ENCODE measurements around the gene SEPTIN12. TPM values are rescaled to one million over a fixed set of nuclear protein-coding genes. Genes with fewer than 3 reads are reported as not detected.
A peak's percentile ranks its signal among the peaks of the same experiment; 100 is the strongest.

SEPTIN12 gene
- total and polyA plus RNA-seq, 2 of the 4 experiments (the other 2 are of a cell fraction), result not detected

DNA sequence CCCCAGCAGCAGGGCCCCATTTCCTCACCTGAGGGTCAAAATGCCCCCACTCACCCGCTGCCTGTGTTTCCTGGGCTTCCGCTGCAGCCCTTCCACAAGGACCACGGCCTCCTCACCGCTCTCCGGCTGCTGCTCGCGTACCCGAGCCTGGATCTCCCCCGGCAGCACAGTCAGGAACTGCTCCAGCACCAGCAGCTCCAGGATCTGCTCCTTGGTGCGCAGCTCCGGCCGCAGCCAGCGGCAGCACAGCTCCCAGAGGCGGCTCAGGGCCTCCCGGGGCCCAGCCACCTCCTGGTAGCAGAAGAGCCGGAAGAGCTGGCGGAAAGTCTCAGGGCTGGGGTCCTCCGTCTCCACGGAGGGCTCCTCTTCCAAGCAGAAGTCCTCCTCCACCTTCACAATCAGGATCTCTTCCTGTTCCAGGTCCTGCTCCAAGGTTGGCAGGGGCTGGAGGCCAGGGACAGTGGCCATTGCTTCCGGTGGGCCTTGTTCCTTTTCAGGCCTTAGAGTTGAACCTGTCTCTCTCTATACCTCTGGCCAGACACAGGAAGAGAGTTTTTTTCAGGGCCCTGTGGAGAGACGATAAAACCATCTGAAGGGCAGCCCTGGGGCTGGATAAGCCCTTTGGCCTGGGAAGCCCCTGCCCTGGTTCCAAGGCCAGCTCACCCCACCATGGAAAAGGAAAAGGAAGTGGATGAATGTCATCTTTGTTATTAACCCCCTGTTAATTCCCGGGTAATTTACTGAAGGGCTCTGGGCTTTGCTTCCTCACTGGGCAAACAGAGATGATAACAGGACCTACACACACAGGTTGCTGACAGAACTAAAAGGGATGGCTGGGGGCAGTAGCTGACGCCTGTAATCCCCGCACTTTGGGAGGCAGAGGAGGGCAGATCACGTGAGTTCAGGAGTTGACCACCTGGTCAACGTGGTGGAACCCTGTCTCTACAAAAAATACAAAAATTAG lies 22.4 kb downstream of the SEPTIN12 start:
- Histone ChIP-seq H3K27me3 (ENCODE audit: control insufficient read depth, insufficient read depth, low read length) (no peaks in the 10 kb centered on the region), H3K4me1 (ENCODE audit: control insufficient read depth, insufficient read depth, low read length) (peaks cover 7% of the 10 kb centered on the region), H3K18ac (ENCODE audit: low read depth, low read length) (no peak overlapping the region), H2BK120ac (ENCODE audit: low read depth, low read length) (no peak overlapping the region), H4K8ac (ENCODE audit: low read depth in 2 of 2, low read length in 2 of 2) (0 out of 4 replicates have a peak overlapping the region, but pooled peaks of 1 of the 2 experiments have one; percentile 4), H2AFZ (replicated peaks; ENCODE audit: low read length, poor library complexity) (no peak overlapping the region), H3K9ac (ENCODE audit: low read depth, low read length) (peak overlapping the region; percentile 76), H4K91ac (ENCODE audit: insufficient read depth, low read depth, low read length) (no peak overlapping the region; the same call in 1 of the 2 replicates), H3K79me1 (ENCODE audit: low read depth in 1 of 2, low read length in 2 of 2) (peaks cover 18 to 33% of the 10 kb centered on the region in 2 experiments; a peak in 3 of 4 replicates), H3K4me2 (ENCODE audit: low read depth, low read length) (peak overlapping the region; percentile 82), H2AK9ac (replicated peaks; ENCODE audit: low read depth, low read length, poor library complexity) (peak overlapping the region; percentile 17), H3K23ac (ENCODE audit: low read depth, low read length) (peak overlapping the region; percentile 82; the same call in 1 of the 2 replicates), H3K4ac (ENCODE audit: low read depth, low read length) (peak overlapping the region; percentile 8; the same call in 1 of the 2 replicates), H2BK20ac (ENCODE audit: low read depth, low read length) (no peak overlapping the region), H2BK5ac (ENCODE audit: low read depth, low read length, poor library complexity, severe bottlenecking) (no peak overlapping the region), H3K4me3 (ENCODE audit: insufficient read depth, low read depth, low read length) (peak overlapping the region; percentile 88), H3K27ac (ENCODE audit: insufficient read depth, low read length) (peak overlapping the region; percentile 75; the same call in 1 of the 2 replicates), H3K9me3 (ENCODE audit: control insufficient read depth, insufficient read depth, low read length) (no peaks in the 10 kb centered on the region), H4K20me1 (ENCODE audit: insufficient read depth, low read length) (no peaks in the 10 kb centered on the region; the same call in 1 of the 2 replicates), H3K9me1 (ENCODE audit: insufficient read depth, low read length) (peaks cover 6% of the 10 kb centered on the region), H4K5ac (ENCODE audit: low read depth, low read length) (no peak overlapping the region), H3K56ac (ENCODE audit: extremely low read depth, insufficient read depth, low read length) (no peak overlapping the region), H3K36me3 (ENCODE audit: control insufficient read depth, insufficient read depth, low read length) (peaks cover 31% of the 10 kb centered on the region), H2BK15ac (ENCODE audit: low read depth, low read length) (no peak overlapping the region), H2AK5ac (ENCODE audit: low read depth, low read length) (peak overlapping the region; percentile 1), H3K14ac (replicated peaks; ENCODE audit: low read depth, low read length) (no peak overlapping the region)
- BruUV-seq (replicated peaks), result no TSS peak
- in situ Hi-C loops (cut with MboI; ENCODE audit: low sequenced_read_pairs) (loop anchor here (10.0 kb wide), 1 partner anchor 189 kb away; the partner anchor contains the start of gene SEC14L5), intact Hi-C loops (cut with micrococcal nuclease) (loop anchor here (2.0 to 5.0 kb wide), 2 partner anchors 31 to 37 kb away; partner anchors contain the start of genes ANKS3, DNAAF8 and ROGDI), dilution Hi-C loops (cut with HindIII; ENCODE audit: low sequenced_read_pairs, unreplicated experiment) (no loop called here)
- POLR2A ChIA-PET (ENCODE audit: unreplicated experiment), result interaction anchor here (0.6 kb wide), 1 partner anchor 41 kb away, joined by 3 read pairs; no protein-coding TSS in a partner anchor
- DNase-seq (no peak), ATAC-seq (ENCODE audit: low read depth) (no peak)
- 94% methylated on average over 12 of the region's 26 CpGs; no CpG with 5 or more reads in 1 of the 2 experiments for WGBS, 2 experiments (ENCODE audit: extremely low coverage in 2 of 2, insufficient read length in 1 of 2)
- TF ChIP-seq RCOR1 (IDR thresholded peaks at IDR 0.05; ENCODE audit: insufficient replicate concordance, low read length), result no peak
- TF ChIP-seq, protein P1, sequence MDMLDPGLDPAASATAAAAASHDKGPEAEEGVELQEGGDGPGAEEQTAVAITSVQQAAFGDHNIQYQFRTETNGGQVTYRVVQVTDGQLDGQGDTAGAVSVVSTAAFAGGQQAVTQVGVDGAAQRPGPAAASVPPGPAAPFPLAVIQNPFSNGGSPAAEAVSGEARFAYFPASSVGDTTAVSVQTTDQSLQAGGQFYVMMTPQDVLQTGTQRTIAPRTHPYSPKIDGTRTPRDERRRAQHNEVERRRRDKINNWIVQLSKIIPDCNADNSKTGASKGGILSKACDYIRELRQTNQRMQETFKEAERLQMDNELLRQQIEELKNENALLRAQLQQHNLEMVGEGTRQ (IDR thresholded peaks at IDR 0.05; ENCODE audit: low read depth, low read length), result 0 out of 2 replicates have a peak, but pooled peaks have one; percentile 21
- TF ChIP-seq BHLHE40 (IDR thresholded peaks at IDR 0.05; ENCODE audit: low read depth, low read length), result peak; percentile 31; the same call in 1 of the 2 replicates
- CTCF ChIA-PET, result no interaction called here

Measured in IMR-90 (cell line).